DOHH2 (cell line): ENCODE results near the gene SIAH1.
A peak's percentile ranks its signal among the peaks of the same experiment; 100 is the strongest.

Source experiments
- H3F3A ChIP-seq: fragments of 200-600 bp; sonication (generic), shearing (Covaris generic); 2 replicates; pipeline ENCODE4 v1.6.0; 2016; ENCODE audit warnings: antibody characterized with exemption, mild to moderate bottlenecking; ENCODE audit not compliant: control insufficient read depth, insufficient read depth
- H3K27ac ChIP-seq: fragments of 200-600 bp; sonication (generic); 2 replicates; pipeline ENCODE4 v1.5.1; 2014; ENCODE audit warnings: low read depth, mild to moderate bottlenecking, low read length, moderate library complexity
- H3K27me3 ChIP-seq: fragments of 200-600 bp; sonication (generic); 2 replicates; pipeline ENCODE4 v1.6.1; 2014; ENCODE audit warnings: mild to moderate bottlenecking, low read length, mixed read lengths; ENCODE audit not compliant: control insufficient read depth
- H3K36me3 ChIP-seq: fragments of 200-600 bp; sonication (generic); 2 replicates; pipeline ENCODE4 v1.6.1; 2014; ENCODE audit warnings: mild to moderate bottlenecking, low read length, moderate library complexity, mixed read lengths; ENCODE audit not compliant: control insufficient read depth
- H3K4me1 ChIP-seq: fragments of 200-600 bp; sonication (generic); 2 replicates; pipeline ENCODE4 v1.6.1; 2014; ENCODE audit warnings: mild to moderate bottlenecking, low read length, mixed read lengths; ENCODE audit not compliant: control insufficient read depth
- H3K4me2 ChIP-seq: fragments of 200-600 bp; sonication (generic); 2 replicates; pipeline ENCODE4 v1.6.0; 2014; ENCODE audit warnings: mild to moderate bottlenecking, low read length, moderate library complexity
- H3K4me3 ChIP-seq: fragments of 200-600 bp; sonication (generic); 2 replicates; pipeline ENCODE4 v1.5.1; 2014; ENCODE audit warnings: mild to moderate bottlenecking, low read length, mixed read lengths
- H3K79me2 ChIP-seq: fragments of 200-600 bp; sonication (generic); 2 replicates; pipeline ENCODE4 v1.6.1; 2014; ENCODE audit warnings: mild to moderate bottlenecking, low read length, mixed read lengths; ENCODE audit not compliant: control insufficient read depth
- H3K9me2 ChIP-seq: fragments of 200-600 bp; sonication (generic); replicated peaks from 2 replicates; pipeline ENCODE4 v1.6.1; 2014; ENCODE audit warnings: mild to moderate bottlenecking, low read length, mixed read lengths; ENCODE audit not compliant: control insufficient read depth
- H3K9me3 ChIP-seq: fragments of 200-600 bp; sonication (generic); 2 replicates; pipeline ENCODE4 v1.6.1; 2014; ENCODE audit warnings: antibody characterized with exemption, low read length, mixed read lengths; ENCODE audit not compliant: control insufficient read depth, insufficient read depth
- H4K20me1 ChIP-seq: fragments of 200-600 bp; sonication (generic); 2 replicates; pipeline ENCODE4 v1.6.0; 2014; ENCODE audit warnings: low read depth, mild to moderate bottlenecking, antibody characterized with exemption, low read length, moderate library complexity; ENCODE audit not compliant: control insufficient read depth, insufficient read depth
- EZH2phosphoT487 ChIP-seq: fragments of 200-600 bp; sonication (generic); IDR thresholded peaks from 2 replicates; pipeline ENCODE4 v1.6.1; 2017; ENCODE audit warnings: borderline replicate concordance, mild to moderate bottlenecking, antibody characterized with exemption, low read length, moderate library complexity, mixed read lengths
- TF ChIP-seq, protein P1 (sequence below): fragments of 200-600 bp; sonication (generic); IDR thresholded peaks from one replicate; pipeline ENCODE4 v1.5.1; 2014; ENCODE audit warnings: antibody characterized with exemption, mild to moderate bottlenecking, low read depth, low read length; ENCODE audit not compliant: poor library complexity, severe bottlenecking

The SIAH1 gene

DNA sequence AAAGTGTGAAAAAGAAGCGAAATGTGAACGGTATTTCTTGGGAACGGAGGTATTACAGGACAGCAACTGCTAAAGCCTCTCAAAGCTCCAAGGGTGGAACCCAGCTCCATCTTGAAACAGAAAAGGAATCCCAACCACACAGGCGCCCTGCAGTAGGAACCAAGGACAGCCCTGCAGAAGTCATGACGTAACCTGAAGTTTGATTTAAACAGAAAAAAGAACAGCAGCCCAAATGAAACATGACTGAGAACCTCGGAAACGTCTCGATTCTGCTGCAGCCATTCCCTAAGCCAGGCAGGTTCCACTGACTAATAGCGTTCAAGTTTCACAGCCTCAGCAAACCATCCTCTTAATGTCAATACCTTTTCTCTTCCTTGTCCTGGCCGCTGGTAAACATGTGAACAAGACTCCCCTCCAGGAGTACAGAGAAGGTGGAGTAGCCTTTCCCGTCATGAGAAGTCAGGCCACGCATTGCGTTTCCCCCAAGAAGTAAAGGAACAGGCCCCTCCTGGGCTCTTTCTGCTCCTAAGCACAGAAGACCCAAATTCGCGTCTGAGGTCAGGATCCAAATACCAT is 20.1 kb downstream of the SIAH1 start:
- Histone ChIP-seq H3K9me3 (no peaks in the 10 kb centered on the region), H4K20me1 (peaks cover 18% of the 10 kb centered on the region), H3K36me3 (peaks cover 10% of the 10 kb centered on the region), H3K4me3 (no peak overlapping the region), H3K9me2 (no peaks in the 10 kb centered on the region), H3K79me2 (peaks cover 99% of the 10 kb centered on the region), H3K27me3 (no peaks in the 10 kb centered on the region), H3F3A (no peaks in the 10 kb centered on the region), H3K27ac (no peak overlapping the region), H3K4me2 (0 out of 2 replicates have a peak overlapping the region, but pooled peaks have one; percentile 84), H3K4me1 (peaks cover 33% of the 10 kb centered on the region)
- no peak for TF ChIP-seq EZH2phosphoT487
- TF ChIP-seq, protein P1, sequence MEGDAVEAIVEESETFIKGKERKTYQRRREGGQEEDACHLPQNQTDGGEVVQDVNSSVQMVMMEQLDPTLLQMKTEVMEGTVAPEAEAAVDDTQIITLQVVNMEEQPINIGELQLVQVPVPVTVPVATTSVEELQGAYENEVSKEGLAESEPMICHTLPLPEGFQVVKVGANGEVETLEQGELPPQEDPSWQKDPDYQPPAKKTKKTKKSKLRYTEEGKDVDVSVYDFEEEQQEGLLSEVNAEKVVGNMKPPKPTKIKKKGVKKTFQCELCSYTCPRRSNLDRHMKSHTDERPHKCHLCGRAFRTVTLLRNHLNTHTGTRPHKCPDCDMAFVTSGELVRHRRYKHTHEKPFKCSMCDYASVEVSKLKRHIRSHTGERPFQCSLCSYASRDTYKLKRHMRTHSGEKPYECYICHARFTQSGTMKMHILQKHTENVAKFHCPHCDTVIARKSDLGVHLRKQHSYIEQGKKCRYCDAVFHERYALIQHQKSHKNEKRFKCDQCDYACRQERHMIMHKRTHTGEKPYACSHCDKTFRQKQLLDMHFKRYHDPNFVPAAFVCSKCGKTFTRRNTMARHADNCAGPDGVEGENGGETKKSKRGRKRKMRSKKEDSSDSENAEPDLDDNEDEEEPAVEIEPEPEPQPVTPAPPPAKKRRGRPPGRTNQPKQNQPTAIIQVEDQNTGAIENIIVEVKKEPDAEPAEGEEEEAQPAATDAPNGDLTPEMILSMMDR = no peak

DNA sequence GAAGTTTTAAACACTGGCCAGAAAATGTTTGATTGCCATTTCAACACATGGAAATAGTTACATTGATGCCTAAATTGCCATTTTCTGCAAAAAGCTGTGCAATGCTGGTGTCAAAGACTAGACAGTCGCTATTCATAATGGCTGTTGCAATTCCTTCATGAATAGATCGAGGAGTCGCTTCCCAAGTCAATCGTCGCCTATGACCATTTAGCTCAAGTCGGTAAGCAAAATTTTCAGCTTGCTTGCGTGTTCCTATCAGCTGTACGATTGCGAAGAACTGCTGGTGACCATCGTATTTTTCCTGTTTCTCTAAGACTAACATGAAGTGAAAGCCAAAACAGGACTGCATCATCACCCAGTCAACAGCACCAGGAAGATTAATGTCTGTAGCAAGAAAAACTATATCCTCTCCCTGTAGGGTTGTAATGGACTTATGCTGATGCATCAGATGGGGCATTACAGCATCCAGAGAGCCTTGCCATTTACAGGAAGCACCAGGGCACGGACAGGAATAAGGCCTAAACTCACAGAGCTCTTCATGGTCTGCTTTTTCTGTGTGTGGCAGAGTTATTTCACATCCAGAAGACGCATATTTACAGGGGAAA is 23.6 kb downstream of the SIAH1 start:
- Histone ChIP-seq H3K9me3 (no peaks in the 10 kb centered on the region), H3K4me2 (no peak overlapping the region), H3F3A (no peaks in the 10 kb centered on the region), H3K4me1 (peaks cover 25% of the 10 kb centered on the region), H3K27me3 (no peaks in the 10 kb centered on the region), H3K4me3 (no peak overlapping the region), H3K27ac (no peak overlapping the region), H3K9me2 (no peaks in the 10 kb centered on the region), H3K36me3 (peaks cover 19% of the 10 kb centered on the region), H3K79me2 (peaks cover 91% of the 10 kb centered on the region), H4K20me1 (peaks cover 16% of the 10 kb centered on the region)
- no peak for TF ChIP-seq EZH2phosphoT487
- TF ChIP-seq, protein P1 = no peak

DNA sequence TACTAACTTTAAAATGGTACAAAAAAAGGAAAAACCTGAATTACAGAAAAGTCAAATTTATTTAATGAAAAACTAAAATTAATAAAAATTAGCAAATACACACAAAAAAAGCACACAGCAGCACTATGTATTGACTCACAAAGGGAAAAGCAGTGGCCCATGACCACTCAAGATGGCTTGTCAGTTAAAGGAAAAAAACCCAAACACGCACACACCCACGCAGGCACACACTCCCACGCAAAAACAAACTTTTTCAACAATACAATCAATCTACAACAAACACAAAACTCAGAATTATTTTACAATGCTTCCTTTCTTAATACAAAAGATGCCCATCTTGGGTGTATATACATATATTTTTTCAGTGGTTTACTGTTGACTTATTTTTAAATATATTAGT is 24.2 kb downstream of the SIAH1 start:
- no peak overlapping the region for H3K4me2 ChIP-seq
- peaks cover 25% of the 10 kb centered on the region for H3K4me1 ChIP-seq
- H3K27me3 ChIP-seq = no peaks in the 10 kb centered on the region
- no peak overlapping the region for H3K27ac ChIP-seq
- no peak overlapping the region for H3K4me3 ChIP-seq
- H3F3A ChIP-seq = no peaks in the 10 kb centered on the region
- peaks cover 85% of the 10 kb centered on the region for H3K79me2 ChIP-seq
- no peaks in the 10 kb centered on the region for H3K9me3 ChIP-seq
- H3K9me2 ChIP-seq = no peaks in the 10 kb centered on the region
- peaks cover 21% of the 10 kb centered on the region for H3K36me3 ChIP-seq
- no peak for TF ChIP-seq EZH2phosphoT487
- TF ChIP-seq, protein P1 = no peak
- H4K20me1 ChIP-seq = peaks cover 16% of the 10 kb centered on the region
